HepG2 (cell line): ENCODE measurements around the gene USP32. TPM values are rescaled to one million over a fixed set of nuclear protein-coding genes. Genes with fewer than 3 reads are reported as not detected.

Experiments
- ATAC-seq: fragments of 200-7000 bp; cut with Tn5 transposase; 3 replicates; pipeline ENCODE4 v1.9.1; 2020; ENCODE audit warnings: mild to moderate bottlenecking, moderate library complexity
- BruUV-seq: library from RNA; stranded (reverse); fragments of 400-500 nt; replicated peaks from 2 replicates; lab custom pipeline; 2021; lab: Mats Ljungman, UMichigan
- CTCF ChIA-PET: fragments of 300-600 bp; formaldehyde crosslinking; extraction: SDS; loops from one replicate; lab custom pipeline; 2021; ENCODE audit warnings: low total read pairs, inconsistent platforms, low intra/inter-chr PET ratio; lab: Yijun Ruan, JAX
- POLR2A ChIA-PET: fragments of 350-600 bp; sonication (Branson Sonifier 250); formaldehyde crosslinking; loops from one replicate; lab custom pipeline; 2020; ENCODE audit warnings: antibody characterized with exemption, inconsistent platforms; lab: Yijun Ruan, JAX
- DNase-seq: peaks from one replicate; pipeline ENCODE4 v3.0.0-alpha.2; 2015; ENCODE audit warnings: low spot score
- FAIRE-seq: peaks from 3 replicates; lab custom pipeline; 2011; peaks lifted over from hg19 to GRCh38; lab: Jason Lieb, UNC
- H2AFZ ChIP-seq: one replicate; pipeline ENCODE4 v1.6.1; 2011; ENCODE audit warnings: low read length, inconsistent platforms
- H3K27ac ChIP-seq: fragments of 300-600 bp; 3 replicates; pipeline ENCODE4 v1.8.0; 2011; ENCODE audit warnings: mixed run types, mild to moderate bottlenecking, mixed read lengths, low read length, inconsistent platforms; ENCODE audit not compliant: insufficient read depth; ENCODE audit errors: extremely low read length
- H3K27me3 ChIP-seq, 2 experiments: fragments of 200-600 bp in 1 of 2; 2 replicates in 1 of 2; 3 replicates in 1 of 2; pipeline versions ENCODE4 v1.6.0 to v1.8.0; 2011; ENCODE audit warnings: low read length in 2 of 2, mild to moderate bottlenecking in 2 of 2, moderate library complexity in 2 of 2, inconsistent platforms in 1 of 2; ENCODE audit not compliant: insufficient read depth in 2 of 2, control insufficient read depth in 1 of 2
- H3K36me3 ChIP-seq, 2 experiments: fragments of 200-600 bp in 1 of 2; replicated peaks in 1 of 2; 2 replicates in 1 of 2; 3 replicates in 1 of 2; pipeline versions ENCODE4 v1.5.1 to v1.8.0; 2011; ENCODE audit warnings: low read length in 2 of 2, inconsistent platforms in 1 of 2; ENCODE audit not compliant: insufficient read depth in 2 of 2, control insufficient read depth in 1 of 2
- H3K4me1 ChIP-seq: 2 replicates; pipeline ENCODE4 v1.5.1; 2012; ENCODE audit warnings: low read length, inconsistent platforms; ENCODE audit not compliant: insufficient read depth
- H3K4me2 ChIP-seq: 2 replicates; pipeline ENCODE4 v1.6.0; 2011; ENCODE audit warnings: low read depth, low read length, inconsistent platforms
- H3K4me3 ChIP-seq, 3 experiments: fragments of 200-600 bp in 1 of 3; sonication (generic), shearing (Covaris generic) in 1 of 3; replicated peaks in 1 of 3; 2 replicates each; pipeline ENCODE4 v1.5.1; 2011 to 2016; ENCODE audit warnings: low read length in 3 of 3, inconsistent platforms in 2 of 3, low read depth in 2 of 3, mild to moderate bottlenecking in 2 of 3, control low read depth in 1 of 3, mixed read lengths in 1 of 3; ENCODE audit not compliant: insufficient read depth in 1 of 3
- H3K79me2 ChIP-seq: one replicate; pipeline ENCODE4 v1.6.1; 2011; ENCODE audit warnings: low read length, inconsistent platforms; ENCODE audit not compliant: insufficient read depth
- H3K9ac ChIP-seq: 2 replicates; pipeline ENCODE4 v1.6.0; 2011; ENCODE audit warnings: mild to moderate bottlenecking, low read depth, low read length, inconsistent platforms; ENCODE audit not compliant: insufficient read depth
- H3K9me3 ChIP-seq: 2 replicates; pipeline ENCODE4 v1.5.1; 2012; ENCODE audit warnings: mild to moderate bottlenecking, low read length
- H4K20me1 ChIP-seq: 2 replicates; pipeline ENCODE4 v1.6.0; 2011; ENCODE audit warnings: inconsistent platforms, mild to moderate bottlenecking, low read length, moderate library complexity; ENCODE audit not compliant: insufficient read depth
- DNMT1 ChIP-seq: sonication (generic); formaldehyde crosslinking; IDR thresholded peaks from 2 replicates; pipeline ENCODE4 v1.5.1; 2020; ENCODE audit warnings: mild to moderate bottlenecking, missing genetic modification reagents
- KLF6 ChIP-seq: IDR thresholded peaks from 2 replicates; pipeline ENCODE4 v1.8.0; 2016; ENCODE audit warnings: missing biosample characterization, missing genetic modification reagents
- PHB2 ChIP-seq: fragments of 450-650 bp; IDR thresholded peaks from 2 replicates; pipeline ENCODE4 v1.6.1; 2018; ENCODE audit not compliant: partially characterized antibody
- RAD21 ChIP-seq: fragments of 450-650 bp; formaldehyde crosslinking; IDR thresholded peaks from 2 replicates; pipeline ENCODE4 v1.5.0; 2020; ENCODE audit warnings: mild to moderate bottlenecking
- SP2 ChIP-seq: sonication (generic); formaldehyde crosslinking; IDR thresholded peaks from 2 replicates; pipeline ENCODE4 v1.5.1; 2020; ENCODE audit warnings: mild to moderate bottlenecking, missing genetic modification reagents
- SRF ChIP-seq: IDR thresholded peaks from 2 replicates; pipeline ENCODE4 v1.6.1; 2011; ENCODE audit warnings: mild to moderate bottlenecking, low read depth, low read length, moderate library complexity
- SRSF4 ChIP-seq: fragments of 200-400 bp; formaldehyde crosslinking; IDR thresholded peaks from one replicate; pipeline ENCODE4 v1.6.1; 2018; ENCODE audit warnings: mild to moderate bottlenecking, low read depth, low read length, moderate library complexity; ENCODE audit not compliant: poor library complexity, severe bottlenecking
- TERF1 ChIP-seq: sonication (generic); formaldehyde crosslinking; IDR thresholded peaks from 2 replicates; pipeline ENCODE4 v1.8.0; 2022; ENCODE audit warnings: mild to moderate bottlenecking, missing genetic modification reagents, moderate library complexity
- ZNF431 ChIP-seq: sonication (generic); formaldehyde crosslinking; IDR thresholded peaks from 2 replicates; pipeline ENCODE4 v1.9.0; 2022; ENCODE audit warnings: missing genetic modification reagents, low read depth, mild to moderate bottlenecking, borderline replicate concordance
- ZNF562 ChIP-seq: sonication (generic); formaldehyde crosslinking; IDR thresholded peaks from 2 replicates; pipeline ENCODE4 v1.8.0; 2022; ENCODE audit warnings: missing genetic modification reagents, borderline replicate concordance
- ZNF747 ChIP-seq: sonication (generic); formaldehyde crosslinking; IDR thresholded peaks from 2 replicates; pipeline ENCODE4 v1.8.1; 2023; ENCODE audit warnings: missing genetic modification reagents, mild to moderate bottlenecking, borderline replicate concordance
- ZNF878 ChIP-seq: sonication (generic); formaldehyde crosslinking; IDR thresholded peaks from 2 replicates; pipeline ENCODE4 v1.8.1; 2023; ENCODE audit warnings: mild to moderate bottlenecking, missing genetic modification reagents, moderate library complexity
- WGBS: methylation state at CpG from one replicate; pipeline ENCODE4 v1.1.6; 2017; ENCODE audit warnings: low lambda C conversion rate; 5-methylcytosine and 5-hydroxymethylcytosine counted together
- in situ Hi-C: cut with HindIII; loops from 2 replicates; pipeline ENCODE4 v1.10.0; 2017; ENCODE audit warnings: low pct_unique_long_range_greater_than_20kb; ENCODE audit not compliant: extremely low pct_ligation_motif_present
- intact Hi-C: fragments of 100-400 bp; cut with micrococcal nuclease; formaldehyde crosslinking; loops from one replicate; pipeline ENCODE4 v1.10.0; 2022; ENCODE audit not compliant: unreplicated experiment
- polyA plus RNA-seq, 8 experiments: library from polyadenylated mRNA; depleted of rRNA in 3 of 8; stranded (reverse) in 7 of 8; unstranded in 1 of 8; fragments of >200 nt; fragmentation: Illumina TruSeq in 4 of 8; extraction: Trizol in 4 of 8; gene quantifications; 2 replicates each; pipeline versions ENCODE4 v1.2.1 to v1.2.3, GENCODE V29; 2011 to 2016; ENCODE audit warnings: low read depth in 4 of 8, missing spikeins in 1 of 8, mixed read lengths in 1 of 8; ENCODE audit not compliant: insufficient read depth in 1 of 8
- total RNA-seq, 5 experiments: library from RNA; depleted of rRNA; stranded (reverse); fragments of >200 nt; fragmentation: Illumina TruSeq; extraction: Trizol; gene quantifications; 2 replicates each; pipeline ENCODE4 v1.2.3, GENCODE V29; 2016; ENCODE audit warnings: low read depth in 1 of 5
- TF ChIP-seq, protein P1 (sequence below), 2 experiments: sonication (generic) in 1 of 2; formaldehyde crosslinking in 1 of 2; IDR thresholded peaks; 2 replicates each; pipeline versions ENCODE4 v1.6.1 to v1.9.0; 2014 to 2022; ENCODE audit warnings: antibody characterized with exemption in 1 of 2, borderline replicate concordance in 1 of 2, inconsistent platforms in 1 of 2, low read depth in 1 of 2, missing genetic modification reagents in 1 of 2
- TF ChIP-seq, protein P2 (sequence below): sonication (generic); formaldehyde crosslinking; IDR thresholded peaks from 2 replicates; pipeline ENCODE4 v1.5.1; 2020; ENCODE audit warnings: missing genetic modification reagents, mild to moderate bottlenecking, borderline replicate concordance

The USP32 gene
- total and polyA plus RNA-seq, 2 of the 13 experiments (the other 11 are each of a cell fraction or from before 2014, with no cell fraction given) = 24.9 to 39.9 TPM

DNA sequence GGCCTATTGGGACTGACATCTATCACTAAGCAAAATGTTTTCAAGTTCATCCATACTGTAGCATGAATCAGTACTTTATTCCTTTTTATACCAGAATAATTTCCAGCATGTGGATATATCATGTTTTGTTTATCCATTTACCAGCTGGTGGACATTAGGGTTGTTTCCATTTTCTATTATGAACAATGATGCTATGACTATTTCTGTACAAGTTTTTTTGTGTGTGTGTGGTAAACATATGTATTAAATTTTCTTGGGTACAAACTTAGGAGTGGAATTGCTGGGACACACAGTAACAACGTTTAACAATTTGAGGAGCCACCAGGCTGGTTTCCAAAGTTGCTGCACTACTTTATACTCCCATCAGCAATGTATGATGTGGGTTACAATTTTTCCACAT is 91.0 kb downstream of the USP32 start:
- WGBS = 86% methylated on average over 1 of the region's 1 CpG
- Histone ChIP-seq H3K4me1 (peaks cover 12% of the 10 kb centered on the region; the same call in 1 of the 2 replicates), H3K27ac (no peak overlapping the region), H3K9ac (no peak overlapping the region), H3K4me2 (no peak overlapping the region), H2AFZ (no peak overlapping the region), H3K27me3 (no peaks in the 10 kb centered on the region), H3K4me3 (no peak overlapping the region), H3K36me3 (peaks cover 2 to 5% of the 10 kb centered on the region in 2 experiments; a peak in 2 of 5 replicates), H4K20me1 (no peaks in the 10 kb centered on the region), H3K9me3 (no peaks in the 10 kb centered on the region), H3K79me2 (peaks cover 9% of the 10 kb centered on the region)
- intact Hi-C loops (no loop called here), in situ Hi-C loops (no loop called here)
- FAIRE-seq (no peak), ATAC-seq (no peak), DNase-seq (no peak)
- ChIA-PET CTCF (no interaction called here), POLR2A (no interaction called here)
- TSS peak; percentile 25 for BruUV-seq
- no peak for TF ChIP-seq SRF
- TF ChIP-seq KLF6 = no peak
- no peak for TF ChIP-seq PHB2
- no peak for TF ChIP-seq ZNF431 (CRISPR knock-in tag)
- no peak for TF ChIP-seq ZNF878
- TF ChIP-seq, protein P1, sequence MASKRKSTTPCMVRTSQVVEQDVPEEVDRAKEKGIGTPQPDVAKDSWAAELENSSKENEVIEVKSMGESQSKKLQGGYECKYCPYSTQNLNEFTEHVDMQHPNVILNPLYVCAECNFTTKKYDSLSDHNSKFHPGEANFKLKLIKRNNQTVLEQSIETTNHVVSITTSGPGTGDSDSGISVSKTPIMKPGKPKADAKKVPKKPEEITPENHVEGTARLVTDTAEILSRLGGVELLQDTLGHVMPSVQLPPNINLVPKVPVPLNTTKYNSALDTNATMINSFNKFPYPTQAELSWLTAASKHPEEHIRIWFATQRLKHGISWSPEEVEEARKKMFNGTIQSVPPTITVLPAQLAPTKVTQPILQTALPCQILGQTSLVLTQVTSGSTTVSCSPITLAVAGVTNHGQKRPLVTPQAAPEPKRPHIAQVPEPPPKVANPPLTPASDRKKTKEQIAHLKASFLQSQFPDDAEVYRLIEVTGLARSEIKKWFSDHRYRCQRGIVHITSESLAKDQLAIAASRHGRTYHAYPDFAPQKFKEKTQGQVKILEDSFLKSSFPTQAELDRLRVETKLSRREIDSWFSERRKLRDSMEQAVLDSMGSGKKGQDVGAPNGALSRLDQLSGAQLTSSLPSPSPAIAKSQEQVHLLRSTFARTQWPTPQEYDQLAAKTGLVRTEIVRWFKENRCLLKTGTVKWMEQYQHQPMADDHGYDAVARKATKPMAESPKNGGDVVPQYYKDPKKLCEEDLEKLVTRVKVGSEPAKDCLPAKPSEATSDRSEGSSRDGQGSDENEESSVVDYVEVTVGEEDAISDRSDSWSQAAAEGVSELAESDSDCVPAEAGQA (IDR thresholded peaks at IDR 0.05; ENCODE audit: low read depth) = no peak
- TF ChIP-seq, protein P1 (CRISPR knock-in tag; IDR thresholded peaks at IDR 0.05; ENCODE audit: borderline replicate concordance) = no peak
- no peak for TF ChIP-seq SRSF4
- TF ChIP-seq ZNF562 (CRISPR knock-in tag) = no peak
- TF ChIP-seq TERF1 (CRISPR knock-in tag) = no peak
- TF ChIP-seq RAD21 = no peak
- TF ChIP-seq, protein P2, sequence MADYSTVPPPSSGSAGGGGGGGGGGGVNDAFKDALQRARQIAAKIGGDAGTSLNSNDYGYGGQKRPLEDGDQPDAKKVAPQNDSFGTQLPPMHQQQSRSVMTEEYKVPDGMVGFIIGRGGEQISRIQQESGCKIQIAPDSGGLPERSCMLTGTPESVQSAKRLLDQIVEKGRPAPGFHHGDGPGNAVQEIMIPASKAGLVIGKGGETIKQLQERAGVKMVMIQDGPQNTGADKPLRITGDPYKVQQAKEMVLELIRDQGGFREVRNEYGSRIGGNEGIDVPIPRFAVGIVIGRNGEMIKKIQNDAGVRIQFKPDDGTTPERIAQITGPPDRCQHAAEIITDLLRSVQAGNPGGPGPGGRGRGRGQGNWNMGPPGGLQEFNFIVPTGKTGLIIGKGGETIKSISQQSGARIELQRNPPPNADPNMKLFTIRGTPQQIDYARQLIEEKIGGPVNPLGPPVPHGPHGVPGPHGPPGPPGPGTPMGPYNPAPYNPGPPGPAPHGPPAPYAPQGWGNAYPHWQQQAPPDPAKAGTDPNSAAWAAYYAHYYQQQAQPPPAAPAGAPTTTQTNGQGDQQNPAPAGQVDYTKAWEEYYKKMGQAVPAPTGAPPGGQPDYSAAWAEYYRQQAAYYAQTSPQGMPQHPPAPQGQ (CRISPR knock-in tag) = no peak
- TF ChIP-seq DNMT1 (CRISPR knock-in tag) = no peak
- no peak for TF ChIP-seq SP2
- no peak for TF ChIP-seq ZNF747 (CRISPR knock-in tag)
